Breast epithelium (tissue), 3 donors: Measurements from ENCODE around the gene IGF1R.

ENCODE experiments used
- POLR2A ChIP-seq: fragments of 450-650 bp; IDR thresholded peaks from one replicate; pipeline ENCODE4 v1.6.1; 2016; ENCODE audit warnings: antibody characterized with exemption, mild to moderate bottlenecking, moderate library complexity
- TF ChIP-seq, protein P1 (sequence below), 3 donors: fragments of 450-650 bp; IDR thresholded peaks; one replicate each; pipeline ENCODE4 v1.5.1; 2016 to 2017; ENCODE audit warnings: antibody characterized with exemption in 3 of 3, mild to moderate bottlenecking in 3 of 3, moderate library complexity in 3 of 3

- TF ChIP-seq, protein P1, sequence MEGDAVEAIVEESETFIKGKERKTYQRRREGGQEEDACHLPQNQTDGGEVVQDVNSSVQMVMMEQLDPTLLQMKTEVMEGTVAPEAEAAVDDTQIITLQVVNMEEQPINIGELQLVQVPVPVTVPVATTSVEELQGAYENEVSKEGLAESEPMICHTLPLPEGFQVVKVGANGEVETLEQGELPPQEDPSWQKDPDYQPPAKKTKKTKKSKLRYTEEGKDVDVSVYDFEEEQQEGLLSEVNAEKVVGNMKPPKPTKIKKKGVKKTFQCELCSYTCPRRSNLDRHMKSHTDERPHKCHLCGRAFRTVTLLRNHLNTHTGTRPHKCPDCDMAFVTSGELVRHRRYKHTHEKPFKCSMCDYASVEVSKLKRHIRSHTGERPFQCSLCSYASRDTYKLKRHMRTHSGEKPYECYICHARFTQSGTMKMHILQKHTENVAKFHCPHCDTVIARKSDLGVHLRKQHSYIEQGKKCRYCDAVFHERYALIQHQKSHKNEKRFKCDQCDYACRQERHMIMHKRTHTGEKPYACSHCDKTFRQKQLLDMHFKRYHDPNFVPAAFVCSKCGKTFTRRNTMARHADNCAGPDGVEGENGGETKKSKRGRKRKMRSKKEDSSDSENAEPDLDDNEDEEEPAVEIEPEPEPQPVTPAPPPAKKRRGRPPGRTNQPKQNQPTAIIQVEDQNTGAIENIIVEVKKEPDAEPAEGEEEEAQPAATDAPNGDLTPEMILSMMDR (IDR thresholded peaks at IDR 0.05) = no peak
- TF ChIP-seq POLR2A = no peak
Observed at GRCh38 chr15:98668566-98669308, 20.4 kb downstream of the IGF1R start.
